Liver (tissue), 9 donors: ENCODE results near the gene HNMT. TPM values are rescaled to one million over a fixed set of nuclear protein-coding genes. Genes with fewer than 3 reads are reported as not detected.
"Not testable (repeated sequence)": the region's sequence is repeated elsewhere in the genome, so short reads cannot be mapped to it uniquely, and the experiment has no call there.

Experiments
- DNase-seq: peaks from one replicate; pipeline ENCODE4 v3.0.0-alpha.2; 2017; ENCODE audit warnings: low spot score
- H3K27ac ChIP-seq, 2 donors: one replicate each; pipeline ENCODE4 v1.7.0; 2013; ENCODE audit warnings: inconsistent platforms in 2 of 2, low read length in 2 of 2, control low read depth in 1 of 2, low read depth in 1 of 2, mild to moderate bottlenecking in 1 of 2
- H3K27me3 ChIP-seq, 4 donors: one replicate each; pipeline versions ENCODE4 v1.6.1 to v1.7.0; 2013; ENCODE audit warnings: low read length in 3 of 4, inconsistent platforms in 1 of 4, mild to moderate bottlenecking in 1 of 4, moderate library complexity in 1 of 4; ENCODE audit not compliant: control insufficient read depth in 4 of 4, insufficient read depth in 4 of 4
- H3K36me3 ChIP-seq, 4 donors: one replicate each; pipeline versions ENCODE4 v1.6.1 to v1.7.0; 2013; ENCODE audit warnings: low read length in 3 of 4, mild to moderate bottlenecking in 3 of 4, low read depth in 1 of 4, moderate library complexity in 1 of 4; ENCODE audit not compliant: control insufficient read depth in 4 of 4, insufficient read depth in 3 of 4
- H3K4me1 ChIP-seq, 4 donors: one replicate each; pipeline versions ENCODE4 v1.6.1 to v1.7.0; 2013; ENCODE audit warnings: low read length in 3 of 4, mild to moderate bottlenecking in 3 of 4, moderate library complexity in 1 of 4; ENCODE audit not compliant: control insufficient read depth in 4 of 4, insufficient read depth in 4 of 4
- H3K4me3 ChIP-seq, 3 donors: one replicate each; pipeline versions ENCODE4 v1.6.1 to v1.7.0; 2013; ENCODE audit warnings: low read length in 3 of 3, control low read depth in 1 of 3, low read depth in 1 of 3, mild to moderate bottlenecking in 1 of 3
- H3K9ac ChIP-seq, 2 donors: one replicate each; pipeline ENCODE4 v1.7.0; 2013; ENCODE audit warnings: low read length in 2 of 2, mild to moderate bottlenecking in 2 of 2, moderate library complexity in 2 of 2, control low read depth in 1 of 2, low read depth in 1 of 2
- H3K9me3 ChIP-seq, 4 donors: one replicate each; pipeline versions ENCODE4 v1.6.1 to v1.7.0; 2013; ENCODE audit warnings: low read length in 3 of 4; ENCODE audit not compliant: control insufficient read depth in 4 of 4
- ATF3 ChIP-seq: IDR thresholded peaks from 2 replicates; pipeline ENCODE4 v1.6.1; 2016; ENCODE audit warnings: antibody characterized with exemption
- EGR1 ChIP-seq, 2 donors: IDR thresholded peaks; 2 replicates each; pipeline ENCODE4 v1.6.1; 2016 to 2018; ENCODE audit warnings: antibody characterized with exemption in 2 of 2, low read depth in 2 of 2
- FOXA1 ChIP-seq: IDR thresholded peaks from 2 replicates; pipeline ENCODE4 v1.6.1; 2016; ENCODE audit warnings: antibody characterized with exemption
- FOXA2 ChIP-seq: IDR thresholded peaks from 2 replicates; pipeline ENCODE4 v1.6.1; 2016; ENCODE audit warnings: antibody characterized with exemption
- GABPA ChIP-seq, 2 donors: IDR thresholded peaks in 1 of 2; conservative IDR thresholded peaks in 1 of 2; 2 replicates each; pipeline ENCODE4 v1.6.1; 2016; ENCODE audit warnings: antibody characterized with exemption in 2 of 2, mild to moderate bottlenecking in 1 of 2, moderate library complexity in 1 of 2
- HNF4A ChIP-seq, 2 donors: conservative IDR thresholded peaks; 2 replicates each; pipeline ENCODE4 v1.6.1; 2016; ENCODE audit warnings: antibody characterized with exemption in 2 of 2, mild to moderate bottlenecking in 2 of 2
- MAX ChIP-seq: IDR thresholded peaks from 2 replicates; pipeline ENCODE4 v1.6.1; 2016; ENCODE audit warnings: antibody characterized with exemption
- NR2F2 ChIP-seq: IDR thresholded peaks from 2 replicates; pipeline ENCODE4 v1.6.1; 2016; ENCODE audit warnings: antibody characterized with exemption
- RAD21 ChIP-seq, 2 donors: IDR thresholded peaks; 2 replicates each; pipeline ENCODE4 v1.6.1; 2016; ENCODE audit warnings: antibody characterized with exemption in 2 of 2, mild to moderate bottlenecking in 2 of 2
- REST ChIP-seq: IDR thresholded peaks from 2 replicates; pipeline ENCODE4 v1.6.1; 2016; ENCODE audit warnings: antibody characterized with exemption, mild to moderate bottlenecking
- SP1 ChIP-seq: IDR thresholded peaks from 2 replicates; pipeline ENCODE4 v1.6.1; 2018; ENCODE audit warnings: antibody characterized with exemption, mild to moderate bottlenecking
- TAF1 ChIP-seq: conservative IDR thresholded peaks from 2 replicates; pipeline ENCODE4 v1.6.1; 2016; ENCODE audit warnings: antibody characterized with exemption, mild to moderate bottlenecking
- WGBS: extraction: QIAGEN DNeasy Blood & Tissue Kit; methylation state at CpG from one replicate; pipeline ENCODE4 v1.1.7; 2013; 5-methylcytosine and 5-hydroxymethylcytosine counted together
- polyA plus RNA-seq, 2 donors: library from polyadenylated mRNA; stranded (reverse) in 1 of 2; unstranded in 1 of 2; fragments of 200-250 nt in 1 of 2; fragments of >200 nt in 1 of 2; fragmentation: Nextera tagmentation in 1 of 2; extraction: Ambion mirVana in 1 of 2; gene quantifications; one replicate each; pipeline versions ENCODE4 v1.2.1 to v1.2.3, GENCODE V29; 2013 to 2015
- total RNA-seq, 2 donors: library from RNA; depleted of rRNA; stranded (reverse); fragments of >200 nt; gene quantifications; one replicate each; pipeline ENCODE4 v1.2.3, GENCODE V29; 2014
- donor health status: healthy.
- donor health status: healthy.
- donor health status: healthy.
- donor health status: healthy.
- donor health status: healthy.

The HNMT gene
- total and polyA plus RNA-seq, 4 donors: 44.4 to 103 (median 78.5) TPM

GRCh38 chr2:137995368-137995767 is 31.1 kb downstream of the HNMT start:
- Histone ChIP-seq H3K36me3 (peaks cover 4 to 22% (median 20%) of the 10 kb centered on the region in 4 donors), H3K9me3 (peaks cover 0 to 13% (median 5%) of the 10 kb centered on the region in 4 donors)
- H3K27ac ChIP-seq, H3K4me3 ChIP-seq, DNase-seq, H3K9ac ChIP-seq, H3K4me1 ChIP-seq, H3K27me3 ChIP-seq: not testable (repeated sequence)
- 88% methylated on average over 2 of the region's 2 CpGs for WGBS

- H3K4me3 ChIP-seq, DNase-seq, H3K27ac ChIP-seq, H3K9me3 ChIP-seq, H3K9ac ChIP-seq, H3K27me3 ChIP-seq: not testable (repeated sequence)
- Histone ChIP-seq H3K4me1 (peaks cover 0 to 11% (median under 1%) of the 10 kb centered on the region in 4 donors), H3K36me3 (peaks cover 4 to 20% (median 14%) of the 10 kb centered on the region in 4 donors)
Measured at GRCh38 chr2:137996158-137996557, 31.9 kb downstream of the HNMT start.

- Histone ChIP-seq H3K4me1 (peaks cover 0 to 11% (median under 1%) of the 10 kb centered on the region in 4 donors), H3K27me3 (no peaks in the 10 kb centered on the region), H3K4me3 (no peak overlapping the region), H3K9me3 (peaks cover 0 to 3% (median under 1%) of the 10 kb centered on the region in 4 donors), H3K9ac (no peak overlapping the region), H3K36me3 (peaks cover 0 to 19% (median 15%) of the 10 kb centered on the region in 4 donors), H3K27ac (no peak overlapping the region)
- 96% methylated on average over 4 of the region's 4 CpGs for WGBS
- no peak for DNase-seq
- no peak for TF ChIP-seq MAX
- TF ChIP-seq GABPA (IDR thresholded peaks at IDR 0.05 in 1 of 2, conservative IDR thresholded peaks at IDR 0.05 in 1 of 2): no peak
Measured at GRCh38 chr2:137997733-137998132, 33.5 kb downstream of the HNMT start.

GRCh38 chr2:137998503-137998902 is 34.2 kb downstream of the HNMT start:
- 84% methylated on average over 1 of the region's 1 CpG for WGBS
- H3K36me3 ChIP-seq: peaks cover 0 to 24% (median 16%) of the 10 kb centered on the region in 4 donors
- H3K27me3 ChIP-seq: no peaks in the 10 kb centered on the region
- peaks cover 0 to 11% (median under 1%) of the 10 kb centered on the region in 4 donors for H3K4me1 ChIP-seq
- H3K4me3 ChIP-seq: no peak overlapping the region
- DNase-seq: no peak
- TF ChIP-seq MAX (no peak), ATF3 (no peak), RAD21 (IDR thresholded peaks at IDR 0.05) (no peak), REST (no peak), EGR1 (IDR thresholded peaks at IDR 0.05; ENCODE audit: low read depth in 2 of 2) (no peak), GABPA (IDR thresholded peaks at IDR 0.05 in 1 of 2, conservative IDR thresholded peaks at IDR 0.05 in 1 of 2) (no peak), TAF1 (no peak), FOXA1 (no peak), SP1 (no peak), HNF4A (conservative IDR thresholded peaks at IDR 0.05) (no peak), FOXA2 (no peak), NR2F2 (no peak)
- no peak overlapping the region for H3K9ac ChIP-seq
- no peak overlapping the region for H3K27ac ChIP-seq
- no peaks in the 10 kb centered on the region for H3K9me3 ChIP-seq
